GM13976 (cell line): ENCODE data around the gene CCP110.

Source experiments
- DNase-seq: peaks from one replicate; pipeline ENCODE4 v3.0.0; 2012; ENCODE audit warnings: low spot score
- CTCF ChIP-seq: IDR thresholded peaks from 2 replicates; pipeline ENCODE4 v1.5.1; 2012; ENCODE audit warnings: borderline replicate concordance, mild to moderate bottlenecking; ENCODE audit not compliant: insufficient read depth; ENCODE audit errors: extremely low read depth, missing control alignments, control extremely low read depth
- in situ Hi-C: fragments of 300-500 bp; cut with MboI; formaldehyde crosslinking; loops from one replicate; pipeline ENCODE4 v1.12.0; 2022; ENCODE audit warnings: low sequenced_read_pairs, mixed read lengths, inconsistent platforms; ENCODE audit not compliant: unreplicated experiment

CCP110 gene

DNA sequence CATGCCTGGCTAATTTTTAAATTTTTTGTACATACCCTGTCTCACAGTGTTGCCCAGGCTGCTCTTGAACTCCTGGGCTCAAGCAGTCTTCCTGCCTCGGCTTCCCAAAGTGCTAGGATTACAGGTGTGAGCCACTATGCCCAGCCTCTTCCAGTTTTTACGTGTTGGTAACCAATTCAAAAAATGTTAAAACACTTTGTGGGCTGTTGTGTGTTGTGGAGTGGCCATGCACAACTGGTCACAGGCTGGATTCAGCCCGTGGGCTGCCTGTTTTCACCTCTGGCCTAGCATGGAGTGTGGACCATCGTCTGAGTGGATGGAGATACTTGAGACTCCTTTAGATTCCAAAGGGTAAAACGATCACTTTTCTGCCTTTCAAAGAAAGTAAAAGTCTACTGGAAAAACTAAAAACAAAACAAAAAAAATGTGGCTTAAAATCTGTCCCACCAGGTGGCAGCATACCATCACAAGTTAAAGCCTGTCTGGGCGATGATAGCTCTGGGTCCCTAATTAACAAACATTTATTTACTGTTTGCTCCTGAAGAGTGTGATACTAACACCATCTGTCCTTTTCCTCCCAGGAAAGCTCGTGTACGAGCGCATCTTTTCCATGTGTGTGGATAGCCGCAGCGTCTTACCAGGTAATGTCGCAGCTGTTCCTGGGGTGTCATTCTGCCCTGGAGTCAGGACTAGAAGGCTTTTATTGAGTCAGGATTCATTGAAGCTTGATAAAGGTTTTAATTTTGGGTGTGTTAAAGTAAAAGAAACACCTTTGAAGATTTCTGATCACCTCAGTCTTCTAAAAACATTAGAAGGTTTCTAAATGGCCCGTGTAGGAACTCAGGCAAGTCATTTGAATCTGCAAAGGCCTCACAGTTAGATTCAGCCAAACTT, 77.6 kb downstream of the CCP110 start:
- TF ChIP-seq CTCF = peak; percentile 48
- in situ Hi-C loops = no loop called here
- peak; percentile 41 for DNase-seq
